Measurements from ENCODE around the gene ALK. TPM values are rescaled to one million over a fixed set of nuclear protein-coding genes. Genes with fewer than 3 reads are reported as not detected.

The ALK gene
- total RNA-seq, 1 donor from 2014 or later = under 0.01 TPM

- no peak overlapping the region for H3K4me3 ChIP-seq (ENCODE audit: low read depth, low read length)
- TF ChIP-seq CTCF (conservative IDR thresholded peaks at IDR 0.05; ENCODE audit: low read depth, low read length) = no peak
- DNase-seq (ENCODE audit: low read depth) = no peak
Measured at GRCh38 chr2:29273685-29274611, 647.4 kb downstream of the ALK start.

- TF ChIP-seq CTCF (conservative IDR thresholded peaks at IDR 0.05; ENCODE audit: low read depth, low read length) = no peak
- no peak for DNase-seq (ENCODE audit: low read depth)
- H3K4me3 ChIP-seq (ENCODE audit: low read depth, low read length) = no peak overlapping the region
Measured at GRCh38 chr2:29273004-29273684, 648.2 kb downstream of the ALK start.

GRCh38 chr2:29272311-29272710 is 649.1 kb downstream of the ALK start:
- H3K4me3 ChIP-seq (ENCODE audit: low read depth, low read length) = no peak overlapping the region
- TF ChIP-seq CTCF (conservative IDR thresholded peaks at IDR 0.05; ENCODE audit: low read depth, low read length) = no peak

GRCh38 chr2:29270701-29271121 is 650.7 kb downstream of the ALK start:
- no peak for DNase-seq (ENCODE audit: low read depth)
- H3K4me3 ChIP-seq (ENCODE audit: low read depth, low read length) = no peak overlapping the region
- TF ChIP-seq CTCF (conservative IDR thresholded peaks at IDR 0.05; ENCODE audit: low read depth, low read length) = no peak

More at GRCh38 chr2:29272311-29272710, 649.1 kb downstream of the ALK start:
- DNase-seq (ENCODE audit: low read depth) = no peak

GRCh38 chr2:29269765-29270109 is 651.6 kb downstream of the ALK start:
- no peak for DNase-seq (ENCODE audit: low read depth)
- H3K4me3 ChIP-seq (ENCODE audit: low read depth, low read length) = no peak overlapping the region
- no peak for TF ChIP-seq CTCF (conservative IDR thresholded peaks at IDR 0.05; ENCODE audit: low read depth, low read length)

- H3K4me3 ChIP-seq (ENCODE audit: low read depth, low read length) = no peak overlapping the region
- DNase-seq (ENCODE audit: low read depth) = no peak
- no peak for TF ChIP-seq CTCF (conservative IDR thresholded peaks at IDR 0.05; ENCODE audit: low read depth, low read length)
Measured at GRCh38 chr2:29269095-29269764, 652.2 kb downstream of the ALK start.
